Skin of body (tissue), 2 donors: Measurements from ENCODE around the gene VAV1. TPM values are rescaled to one million over a fixed set of nuclear protein-coding genes. Genes with fewer than 3 reads are reported as not detected.
"Not testable (repeated sequence)": the region's sequence is repeated elsewhere in the genome, so short reads cannot be mapped to it uniquely, and the experiment has no call there.

ENCODE experiments used
- DNase-seq: peaks from one replicate; lab custom pipeline; 2025; lab: John Stamatoyannopoulos, UW
- total RNA-seq: library from RNA; depleted of rRNA; stranded (reverse); fragments of >200 nt; gene quantifications from one replicate; pipeline ENCODE4 v1.2.3, GENCODE V29; 2014

VAV1 gene
- total RNA-seq, 1 donor from 2014 or later = 4.7 TPM

DNA sequence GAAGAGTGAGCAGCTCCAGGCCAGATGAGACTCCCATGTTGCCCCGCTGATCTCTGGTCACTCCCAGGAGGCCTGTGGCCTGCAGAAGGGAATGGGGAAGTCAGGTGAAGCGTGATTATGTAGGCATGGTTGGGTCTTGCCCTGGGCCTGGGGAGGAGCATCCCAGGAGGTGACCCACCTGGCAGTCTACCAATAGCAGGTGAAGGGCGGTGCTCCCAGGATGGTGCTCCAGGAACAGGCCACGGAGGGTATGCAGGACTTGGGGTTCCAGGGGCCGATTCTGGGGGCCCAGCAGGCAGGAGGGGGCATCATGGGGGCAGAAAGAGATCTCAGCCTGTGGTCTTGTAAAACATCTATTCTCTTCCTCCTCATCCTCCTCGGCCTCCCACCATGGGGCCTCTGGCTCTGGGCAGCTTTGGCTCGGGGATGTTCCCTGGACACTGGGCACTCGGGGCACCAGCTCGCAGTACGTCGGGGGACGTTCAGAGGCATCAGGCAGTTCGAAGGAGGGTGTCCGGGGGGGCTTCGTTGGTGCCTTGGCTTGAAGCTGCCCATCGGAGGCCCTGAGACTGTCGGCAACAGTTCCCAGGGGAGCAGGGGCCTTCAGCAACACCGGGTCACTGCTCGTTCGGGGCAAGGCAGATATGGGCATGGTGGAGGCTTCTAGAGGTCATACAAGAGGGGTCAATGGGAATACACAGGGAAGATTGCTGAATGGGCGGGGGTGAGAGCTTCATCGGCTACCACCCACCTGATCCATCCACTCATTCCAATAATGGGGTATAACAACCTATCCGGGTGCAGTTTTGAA lies 17.6 kb upstream of the VAV1 start:
- no peak for DNase-seq

GRCh38 chr19:6760606-6761005 lies 11.9 kb upstream of the VAV1 start:
- DNase-seq = no peak

GRCh38 chr19:6761053-6761676 lies 11.3 kb upstream of the VAV1 start:
- DNase-seq = no peak

- not testable (repeated sequence) for DNase-seq
Measured at GRCh38 chr19:6762253-6762797, 10.2 kb upstream of the VAV1 start.

DNA sequence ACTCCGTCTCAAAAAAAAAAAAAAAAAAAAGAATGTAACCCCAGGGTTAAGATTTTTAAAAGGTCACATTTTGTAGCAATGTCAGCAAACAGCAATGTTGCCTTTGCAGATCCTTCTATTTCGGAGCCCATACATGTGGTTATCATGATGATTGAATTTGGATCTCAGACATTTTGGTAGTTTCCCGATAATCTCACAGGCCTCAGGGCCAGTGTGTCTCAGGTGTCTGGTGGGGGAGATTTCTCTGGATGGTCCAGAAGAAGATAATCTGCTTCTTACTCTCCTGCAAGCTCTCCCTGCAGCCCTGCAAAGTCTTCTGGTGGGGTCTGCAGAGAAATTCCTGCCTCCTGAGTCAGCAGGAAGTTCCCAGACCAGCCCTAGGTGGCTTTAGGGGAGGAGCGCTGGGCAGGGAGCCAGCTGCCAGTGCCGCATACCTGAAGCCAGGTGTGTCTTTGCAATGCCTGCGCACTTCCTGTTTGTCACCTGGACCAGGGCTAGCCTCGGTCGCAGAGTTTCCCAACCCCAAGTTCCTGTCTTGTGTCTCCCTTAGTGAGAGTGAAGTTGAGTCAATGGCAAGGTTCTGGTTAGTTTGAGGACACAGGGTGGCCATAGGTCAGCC lies 6.7 kb upstream of the VAV1 start:
- no peak for DNase-seq

GRCh38 chr19:6766357-6767080 lies 6.0 kb upstream of the VAV1 start:
- DNase-seq = no peak

DNA sequence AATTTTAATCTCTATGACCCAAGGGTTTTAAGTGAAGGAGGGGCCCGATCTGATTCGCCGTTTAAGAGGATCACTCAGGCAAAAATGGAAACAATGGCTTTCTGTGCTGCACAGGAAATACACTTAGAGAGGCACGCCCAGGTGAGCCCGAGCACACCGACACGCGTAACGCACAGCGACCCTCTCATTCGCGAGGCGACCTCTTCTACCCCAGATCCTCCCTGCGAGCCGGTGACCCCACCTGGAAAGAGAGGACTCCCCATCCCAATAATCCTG lies 5.5 kb upstream of the VAV1 start:
- no peak for DNase-seq

DNA sequence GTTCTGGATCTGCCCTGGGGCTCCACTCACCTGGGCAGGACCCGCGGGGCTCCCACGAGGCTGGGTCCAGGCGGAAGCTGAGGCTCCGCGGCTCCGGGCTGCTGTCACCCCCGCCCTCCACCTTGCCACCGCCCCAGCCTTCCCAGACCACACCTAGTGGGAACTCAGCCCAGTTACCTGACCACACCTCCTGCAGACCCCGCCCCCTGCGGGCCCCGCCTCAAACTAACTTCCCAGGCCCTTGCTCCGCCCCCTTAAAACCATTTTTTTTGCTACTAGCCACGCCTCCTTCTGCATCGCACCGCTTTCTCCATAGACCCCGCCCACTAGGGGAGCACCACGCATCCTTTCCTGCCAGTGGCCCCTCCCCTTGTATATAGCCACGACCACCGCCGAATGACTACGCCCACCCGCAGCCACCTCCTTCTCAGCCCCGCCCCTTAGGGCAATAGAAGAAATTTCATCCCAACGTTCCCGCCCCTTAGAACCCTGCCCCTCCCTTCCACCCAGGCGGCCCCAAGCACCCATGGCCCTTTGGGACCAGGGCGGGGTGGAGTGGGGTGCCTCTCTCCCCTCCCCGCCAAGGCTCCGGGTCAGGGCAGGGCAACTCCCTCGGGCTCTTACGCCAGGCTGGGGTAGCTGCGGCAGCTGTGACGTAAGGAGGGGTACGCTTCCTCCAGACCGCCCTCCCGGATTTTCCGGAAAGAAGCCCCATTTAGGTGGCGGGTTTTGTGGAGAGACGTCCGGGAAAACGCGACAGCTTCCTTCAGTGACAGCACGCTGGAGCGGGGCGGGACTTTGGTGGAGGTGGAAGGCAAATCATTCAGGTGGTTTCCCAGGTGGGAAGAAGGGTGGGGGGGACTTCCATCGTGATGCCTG lies 4.9 kb upstream of the VAV1 start, which contains the start of gene SH2D3A:
SH2D3A (minus strand) TSS at position 79 of the 879 bp plus-strand sequence. CDS start 3,687 bp downstream, outside the sequence.
- no peak for DNase-seq

DNA sequence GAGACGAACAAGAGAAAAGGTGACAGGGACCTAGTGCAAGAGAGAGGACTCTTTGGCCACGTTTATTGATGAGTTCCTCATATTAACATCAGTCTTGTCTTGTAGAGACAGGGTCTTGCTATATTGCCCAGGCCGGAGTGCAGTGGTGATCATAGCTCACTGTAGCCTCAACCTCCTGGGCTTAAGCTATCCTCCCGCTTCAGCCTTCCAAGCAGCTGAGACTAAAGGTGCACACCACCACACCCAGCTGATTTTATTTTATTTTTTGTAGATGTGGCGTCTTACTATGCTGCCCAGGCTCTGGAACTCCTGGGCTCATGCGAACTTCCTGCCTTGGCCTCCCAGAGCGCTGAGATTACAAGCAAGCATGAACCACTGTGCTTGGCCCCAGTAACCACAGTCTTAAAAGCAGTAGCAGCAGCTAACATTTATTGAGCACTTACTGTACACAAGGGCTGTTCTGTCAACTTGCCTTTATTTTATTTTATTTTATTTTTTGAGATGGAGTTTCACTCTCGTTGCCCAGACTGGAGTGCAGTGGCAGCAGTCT lies 4.2 kb upstream of the VAV1 start:
- no peak for DNase-seq

GRCh38 chr19:6769006-6769619 lies 3.4 kb upstream of the VAV1 start:
- no peak for DNase-seq

GRCh38 chr19:6771648-6772027 lies 870 bp upstream of the VAV1 start:
- DNase-seq = not testable (repeated sequence)

GRCh38 chr19:6772866-6773322 lies 386 bp downstream of the VAV1 start:
- no peak for DNase-seq

DNA sequence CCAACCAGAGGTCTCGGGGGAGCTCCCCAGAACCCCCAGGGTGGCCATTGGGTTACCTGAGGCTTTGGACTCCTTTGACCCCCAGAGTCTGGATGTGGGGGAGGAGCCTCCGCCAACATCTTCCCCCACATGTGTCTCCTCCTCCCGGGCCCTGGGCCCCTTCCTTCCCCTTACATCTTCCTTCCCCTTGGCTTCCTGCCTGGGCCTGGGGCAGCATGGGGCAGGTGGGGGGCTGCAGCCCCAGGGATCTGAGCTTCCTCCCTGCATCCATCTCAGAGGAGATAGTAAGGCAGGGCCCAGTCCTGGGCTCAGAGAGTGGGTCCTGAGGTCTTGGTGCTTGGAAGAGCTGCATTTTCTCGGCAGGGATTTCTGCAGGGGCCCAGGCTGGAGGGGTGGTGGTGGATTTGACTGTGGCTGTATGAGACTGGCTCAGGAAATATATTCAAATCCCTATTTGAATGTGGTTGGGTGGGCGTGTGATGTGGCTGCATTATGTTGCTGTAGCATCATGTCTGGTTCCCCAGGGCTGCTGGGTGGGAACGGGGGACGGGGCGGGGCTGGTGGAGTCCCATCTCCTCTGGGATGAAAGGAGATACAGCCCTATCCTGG lies 919 bp downstream of the VAV1 start:
- no peak for DNase-seq

GRCh38 chr19:6774821-6775707 lies 2.6 kb downstream of the VAV1 start:
- no peak for DNase-seq

- not testable (repeated sequence) for DNase-seq
Measured at GRCh38 chr19:6776045-6776444, 3.5 kb downstream of the VAV1 start.

DNA sequence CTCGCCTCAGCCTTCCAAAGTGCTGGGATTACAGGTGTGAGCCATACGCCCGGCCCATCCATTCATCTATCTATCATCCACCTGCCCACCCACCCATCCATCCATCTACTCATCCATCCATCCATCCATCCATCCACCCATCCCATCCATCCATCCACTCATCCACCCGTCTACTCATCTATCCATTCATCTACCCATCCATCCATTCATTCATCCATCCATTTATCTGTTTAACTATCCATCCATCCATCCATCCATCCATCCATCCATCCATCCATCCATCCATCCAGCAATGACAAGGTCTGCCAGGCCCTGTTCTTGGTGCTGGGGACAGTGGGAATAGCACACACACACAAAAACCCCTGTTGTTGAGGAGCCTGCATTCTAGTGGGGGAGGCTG lies 4.5 kb downstream of the VAV1 start:
- no peak for DNase-seq

DNA sequence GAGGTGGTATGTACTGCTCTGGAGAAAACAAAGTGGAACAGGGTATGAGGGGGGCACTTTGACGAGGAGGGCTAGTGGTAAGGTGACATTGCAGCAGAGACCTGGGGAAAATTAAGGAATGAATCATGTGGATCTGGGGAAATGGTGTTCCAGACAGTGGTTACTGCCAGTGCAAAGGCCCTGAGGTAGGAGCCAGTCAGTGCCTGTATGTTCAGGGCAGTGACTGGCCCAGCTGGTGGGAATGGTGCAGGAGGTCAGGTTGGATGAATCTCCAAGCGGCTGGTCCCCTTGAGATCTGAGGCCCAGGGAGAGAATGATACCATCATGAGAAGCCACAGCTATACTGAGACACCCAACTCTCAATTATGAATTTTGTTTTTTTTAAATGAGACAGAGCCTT lies 4.9 kb downstream of the VAV1 start:
- no peak for DNase-seq

DNA sequence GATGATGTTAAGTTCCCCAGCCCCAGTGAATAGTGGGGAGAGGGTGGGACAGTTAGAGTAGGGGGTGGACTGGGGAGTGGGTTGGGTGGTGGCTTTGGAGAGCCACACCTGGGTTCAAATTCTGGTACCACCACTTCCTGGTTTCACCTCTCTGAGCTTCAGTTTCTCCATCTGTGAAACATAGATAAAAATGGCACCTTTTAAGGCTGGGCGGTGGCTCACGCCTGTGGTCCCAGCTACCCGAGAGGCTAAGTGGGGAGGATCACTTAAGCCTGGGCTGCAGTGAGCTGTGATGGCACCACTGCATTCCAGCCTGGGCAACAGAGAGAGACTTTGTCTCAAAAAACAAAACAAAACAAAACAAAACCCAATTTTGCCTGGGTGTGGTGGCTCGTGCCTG lies 5.9 kb downstream of the VAV1 start:
- DNase-seq = no peak
